Epithelial cell of esophagus (primary cell): ENCODE measurements around the gene STOX2.
A peak's percentile ranks its signal among the peaks of the same experiment; 100 is the strongest.

Experiments used
- DNase-seq: peaks from one replicate; pipeline ENCODE4 v3.0.0; 2010; ENCODE audit warnings: low read depth
- H3K4me3 ChIP-seq: 2 replicates; pipeline ENCODE4 v1.5.1; 2011; ENCODE audit warnings: mild to moderate bottlenecking, low read length, control low read depth
- TF ChIP-seq, protein P1 (sequence below): IDR thresholded peaks from 2 replicates; pipeline ENCODE4 v1.5.1; 2011; ENCODE audit warnings: low read depth, mild to moderate bottlenecking, low read length, control low read depth, inconsistent platforms; ENCODE audit not compliant: insufficient read depth; ENCODE audit errors: missing control alignments

The STOX2 gene

DNA sequence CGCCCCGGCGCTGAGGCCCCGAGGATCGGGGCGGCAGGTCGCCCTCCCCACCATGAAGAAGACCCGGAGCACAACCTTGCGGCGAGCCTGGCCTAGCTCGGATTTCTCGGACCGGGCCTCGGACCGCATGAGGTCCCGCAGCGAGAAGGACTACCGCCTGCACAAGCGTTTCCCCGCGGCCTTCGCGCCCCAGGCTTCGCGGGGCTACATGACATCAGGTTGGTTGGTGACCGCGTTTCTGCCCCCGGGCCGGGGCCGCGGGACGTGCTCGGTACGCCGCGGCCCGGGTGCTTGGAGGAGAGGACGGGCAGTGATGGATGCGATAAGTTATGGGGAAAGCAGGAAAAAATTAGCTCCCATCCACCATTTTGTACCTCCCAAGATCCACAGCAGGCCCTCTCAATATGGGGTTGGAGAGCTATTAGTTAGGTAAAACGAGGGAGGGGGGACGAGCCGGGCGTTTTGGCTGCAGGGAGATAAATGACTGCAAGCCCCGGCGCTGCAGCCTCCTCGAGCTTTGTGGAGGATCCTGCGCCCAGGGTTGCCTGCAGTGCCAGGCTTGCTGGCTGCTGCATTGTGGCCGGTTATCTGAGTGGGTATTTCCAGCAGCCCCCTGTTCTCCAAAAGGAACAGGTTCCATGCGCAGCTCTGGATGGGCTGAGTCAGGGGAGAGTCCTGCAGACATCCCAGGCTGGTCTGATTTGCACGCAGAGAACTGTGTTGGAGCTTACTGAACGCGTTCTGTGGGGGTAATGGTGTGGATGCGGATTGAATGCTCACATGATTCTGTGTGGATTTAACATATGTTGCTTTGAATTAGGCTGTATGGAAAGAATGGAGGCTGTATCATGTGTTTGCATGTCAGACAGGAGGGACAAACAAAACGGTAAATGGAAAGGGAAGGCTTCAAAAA is 1.9 kb downstream of the STOX2 start:
- TF ChIP-seq, protein P1, sequence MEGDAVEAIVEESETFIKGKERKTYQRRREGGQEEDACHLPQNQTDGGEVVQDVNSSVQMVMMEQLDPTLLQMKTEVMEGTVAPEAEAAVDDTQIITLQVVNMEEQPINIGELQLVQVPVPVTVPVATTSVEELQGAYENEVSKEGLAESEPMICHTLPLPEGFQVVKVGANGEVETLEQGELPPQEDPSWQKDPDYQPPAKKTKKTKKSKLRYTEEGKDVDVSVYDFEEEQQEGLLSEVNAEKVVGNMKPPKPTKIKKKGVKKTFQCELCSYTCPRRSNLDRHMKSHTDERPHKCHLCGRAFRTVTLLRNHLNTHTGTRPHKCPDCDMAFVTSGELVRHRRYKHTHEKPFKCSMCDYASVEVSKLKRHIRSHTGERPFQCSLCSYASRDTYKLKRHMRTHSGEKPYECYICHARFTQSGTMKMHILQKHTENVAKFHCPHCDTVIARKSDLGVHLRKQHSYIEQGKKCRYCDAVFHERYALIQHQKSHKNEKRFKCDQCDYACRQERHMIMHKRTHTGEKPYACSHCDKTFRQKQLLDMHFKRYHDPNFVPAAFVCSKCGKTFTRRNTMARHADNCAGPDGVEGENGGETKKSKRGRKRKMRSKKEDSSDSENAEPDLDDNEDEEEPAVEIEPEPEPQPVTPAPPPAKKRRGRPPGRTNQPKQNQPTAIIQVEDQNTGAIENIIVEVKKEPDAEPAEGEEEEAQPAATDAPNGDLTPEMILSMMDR, result no peak
- no peak for DNase-seq
- no peak overlapping the region for H3K4me3 ChIP-seq

DNA sequence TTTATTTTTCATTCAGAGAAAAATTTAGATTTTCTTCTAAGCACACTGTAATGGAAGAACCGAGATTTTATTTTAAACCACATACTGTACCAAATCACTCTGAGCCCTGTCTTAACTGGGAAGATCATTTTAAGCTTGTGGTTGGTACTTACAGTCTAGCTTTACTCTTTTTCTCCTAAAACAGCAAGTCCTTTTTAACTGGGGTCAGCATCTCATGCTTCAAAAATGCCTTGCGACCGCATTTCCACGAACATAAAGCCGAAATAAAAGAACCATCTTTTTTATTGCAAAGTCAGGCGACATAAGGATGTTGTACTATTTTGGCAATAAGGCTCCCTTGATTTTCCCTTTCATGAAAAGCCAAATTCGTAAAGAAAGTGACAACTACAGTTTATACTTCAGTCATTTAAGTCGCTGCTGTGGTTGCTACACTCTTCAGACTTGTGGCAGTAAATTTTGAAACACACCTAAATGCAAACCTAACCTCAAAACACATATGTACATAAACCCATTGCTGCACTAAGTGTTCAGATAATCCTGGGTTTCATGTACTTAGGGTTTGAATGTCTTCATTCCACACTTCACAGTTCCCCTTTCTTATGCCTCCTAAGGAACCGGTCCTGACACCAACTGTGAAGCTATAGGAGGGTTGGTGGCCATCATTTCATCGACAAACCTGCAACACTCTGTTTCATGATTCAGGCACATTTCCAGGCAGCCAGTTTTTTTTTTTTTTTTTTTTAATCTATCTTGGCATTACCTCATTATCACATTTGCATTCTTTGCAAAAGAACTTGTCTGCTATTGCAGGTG is 3.0 kb downstream of the STOX2 start:
- TF ChIP-seq, protein P1, result no peak
- H3K4me3 ChIP-seq, result no peak overlapping the region
- DNase-seq, result no peak

DNA sequence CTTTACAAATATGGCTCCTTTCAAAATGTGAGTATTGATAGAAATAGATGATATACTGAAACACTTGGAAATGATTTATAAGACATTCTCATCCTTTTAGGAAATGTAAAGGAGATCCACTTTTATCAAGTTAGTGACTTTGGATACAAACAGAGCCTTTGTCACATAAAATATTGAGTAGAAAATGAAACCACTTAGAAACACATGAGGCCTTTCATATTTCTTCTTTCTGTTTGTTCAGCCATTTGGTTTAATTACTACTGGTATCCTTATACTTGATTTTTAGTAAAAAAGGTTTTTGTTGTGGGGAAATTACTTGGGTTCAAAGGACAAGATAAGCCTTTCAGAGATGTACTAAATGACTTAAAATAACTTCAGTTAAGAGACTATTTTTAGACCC is 4.1 kb downstream of the STOX2 start:
- TF ChIP-seq, protein P1, result no peak
- H3K4me3 ChIP-seq, result no peak overlapping the region
- no peak for DNase-seq

DNA sequence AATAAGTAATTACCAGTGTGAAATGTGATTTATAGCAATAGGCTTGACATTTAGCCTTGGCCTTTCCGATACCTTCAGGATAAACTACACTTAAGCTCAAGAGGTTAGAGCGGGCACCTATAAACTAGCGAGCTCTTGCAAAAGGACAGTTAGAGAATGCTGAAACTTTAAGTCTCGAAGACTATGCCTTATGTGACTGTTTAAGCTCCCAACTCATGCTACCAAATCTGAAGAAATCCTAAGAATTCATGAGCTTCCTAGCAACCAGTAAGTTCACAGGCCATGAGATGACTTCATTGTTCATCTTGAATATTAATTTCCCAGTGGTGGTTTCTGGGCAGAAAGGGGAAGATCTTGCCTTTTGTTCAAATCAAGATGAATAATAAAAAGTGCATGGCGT is 4.7 kb downstream of the STOX2 start:
- TF ChIP-seq, protein P1, result no peak
- no peak overlapping the region for H3K4me3 ChIP-seq
- no peak for DNase-seq

DNA sequence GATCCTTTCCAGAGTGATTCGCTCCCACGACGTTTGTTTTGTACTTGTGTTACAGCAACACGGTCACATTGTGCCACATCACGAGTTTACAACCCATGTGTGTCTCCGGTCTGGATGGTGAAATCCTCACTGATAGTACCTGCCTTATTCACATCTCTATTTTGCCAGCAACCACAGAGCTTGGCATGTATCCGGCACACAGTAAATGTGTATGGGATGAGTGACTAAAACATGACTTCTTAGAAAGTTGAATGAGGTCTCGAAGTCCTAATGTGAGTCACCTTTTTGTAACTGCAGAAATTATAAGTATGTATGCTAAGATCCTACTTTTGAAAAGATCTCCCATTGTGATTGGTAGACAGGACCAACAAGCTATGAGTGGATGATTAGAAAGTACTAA is 7.5 kb downstream of the STOX2 start:
- TF ChIP-seq, protein P1, result no peak
- no peak overlapping the region for H3K4me3 ChIP-seq
- peak; percentile 53 for DNase-seq

DNA sequence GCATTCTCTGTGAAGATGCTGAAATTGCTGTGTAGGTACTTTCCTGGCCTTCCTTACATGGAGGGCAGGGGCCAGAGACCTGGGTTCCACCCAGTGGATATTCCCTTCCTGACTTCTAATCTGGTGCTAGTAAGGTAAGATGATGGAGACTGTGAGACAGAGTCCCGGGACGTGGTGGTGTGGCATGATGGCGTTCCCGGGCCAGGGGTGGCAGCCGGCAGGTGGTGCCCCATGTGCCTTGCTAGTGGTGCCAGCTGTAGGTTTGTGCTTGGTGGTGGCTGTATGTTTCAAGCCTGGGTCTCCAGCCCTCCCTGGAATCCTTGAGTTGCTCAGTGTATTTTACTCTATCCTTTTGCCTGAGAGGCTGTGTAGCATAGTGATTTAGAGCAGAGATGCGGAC is 10.9 kb downstream of the STOX2 start:
- no peak for DNase-seq
- no peak overlapping the region for H3K4me3 ChIP-seq
- TF ChIP-seq, protein P1, result no peak
